Dermis microvascular lymphatic vessel endothelial cell (primary cell): ENCODE data around the gene POR. TPM values are rescaled to one million over a fixed set of nuclear protein-coding genes. Genes with fewer than 3 reads are reported as not detected.
"Not testable (repeated sequence)": the region's sequence is repeated elsewhere in the genome, so short reads cannot be mapped to it uniquely, and the experiment has no call there.

Source experiments
- DNase-seq, 2 donors: peaks; one replicate each; pipeline versions ENCODE4 v3.0.0 to v3.0.0-alpha.2; 2010; ENCODE audit warnings: low read depth in 2 of 2
- total RNA-seq: library from RNA; depleted of rRNA; stranded (reverse); fragments of >200 nt; gene quantifications from 2 replicates; pipeline ENCODE4 v1.2.1, GENCODE V29; 2014

The POR gene
- total RNA-seq, 1 donor from 2014 or later: 68.0 TPM

DNA sequence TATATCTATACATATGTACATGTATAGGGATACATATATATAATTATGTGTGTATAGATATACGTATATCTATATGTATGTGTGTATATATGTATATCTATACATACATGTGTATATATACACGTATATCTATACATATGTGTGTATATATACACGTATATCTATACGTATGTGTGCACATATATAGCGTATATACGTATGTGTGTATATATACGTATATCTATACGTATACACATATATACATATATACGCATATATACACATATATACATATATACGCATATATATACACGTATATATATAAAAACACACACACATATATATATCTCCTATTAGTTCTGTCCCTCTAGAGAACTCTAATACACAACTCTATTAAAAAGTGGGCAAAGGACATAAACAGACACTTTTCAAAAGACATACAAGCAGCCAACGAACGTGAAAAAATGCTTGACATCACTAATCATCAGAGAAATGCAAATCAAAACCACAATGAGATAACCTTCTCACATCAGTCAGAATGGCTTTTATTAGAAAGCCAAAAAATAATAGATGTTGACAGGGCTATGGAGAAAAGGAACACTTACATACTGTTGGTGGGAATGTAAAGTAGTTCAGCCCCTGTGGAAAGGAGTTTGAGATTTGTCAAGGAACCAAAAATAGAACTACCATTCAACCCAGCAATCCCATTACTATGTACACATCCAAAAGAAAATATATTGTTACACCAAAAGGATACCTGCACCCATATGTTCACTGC is 101.4 kb downstream of the POR start:
- DNase-seq: no peak

- not testable (repeated sequence) for DNase-seq
Observed at GRCh38 chr7:76018520-76018919, 103.6 kb downstream of the POR start.

- peak; percentile 59 to 82 for DNase-seq
Observed at GRCh38 chr7:76020031-76020714, 105.2 kb downstream of the POR start.

DNA sequence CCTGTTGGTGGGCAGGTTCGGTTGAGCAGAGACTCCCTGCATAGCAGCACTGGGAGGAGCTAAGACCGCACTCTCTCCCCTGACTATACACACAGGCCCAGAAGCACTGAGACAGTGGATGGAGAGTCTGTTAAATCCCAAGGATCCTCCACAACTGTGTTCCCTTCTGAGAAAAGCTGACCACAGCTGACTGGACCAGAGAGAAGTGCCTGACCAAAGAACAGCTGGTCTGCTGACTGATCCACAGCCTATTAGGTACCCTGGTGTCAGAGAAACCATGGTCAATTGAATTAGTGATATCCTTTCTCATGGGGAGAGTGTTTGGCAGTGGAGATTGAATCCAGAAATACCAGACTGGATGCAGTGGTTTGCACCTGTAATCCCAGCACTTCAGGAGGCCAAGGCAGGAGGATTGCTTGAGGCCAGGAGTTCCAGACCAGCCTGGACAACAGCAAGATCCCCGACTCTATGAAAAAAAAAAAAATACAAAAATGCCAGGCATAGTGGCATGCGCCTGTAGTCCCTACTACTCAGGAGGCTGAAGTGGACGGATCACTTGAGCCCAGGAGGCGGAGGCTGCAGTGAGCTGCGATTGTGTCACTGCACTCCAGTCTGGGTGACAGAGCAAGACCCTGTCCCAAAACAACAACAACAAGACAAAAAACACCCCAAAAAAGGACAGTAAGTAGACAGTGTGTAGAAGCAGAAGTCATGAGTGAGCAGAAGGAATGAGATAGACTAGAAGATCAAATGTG is 107.2 kb downstream of the POR start:
- DNase-seq: no peak

DNA sequence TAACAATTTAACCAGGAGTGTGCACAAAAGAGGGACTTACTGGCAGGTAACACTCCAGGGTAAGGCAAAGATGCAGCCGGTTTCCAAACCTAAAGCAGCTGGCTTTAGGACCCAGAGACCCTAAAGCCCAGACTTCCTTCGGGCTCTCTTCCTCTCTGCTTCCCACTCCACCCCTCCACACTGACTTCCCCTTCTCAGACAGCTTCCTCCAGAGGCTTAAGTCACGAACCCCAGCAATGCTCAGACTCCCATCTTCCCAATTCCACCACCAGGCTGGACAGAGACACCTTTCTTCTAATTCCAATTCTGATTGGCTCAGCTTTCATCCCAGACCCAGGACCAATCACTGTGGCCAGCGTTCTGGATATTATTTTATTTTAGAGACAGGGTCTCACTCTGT is 108.0 kb downstream of the POR start:
- no peak for DNase-seq

DNA sequence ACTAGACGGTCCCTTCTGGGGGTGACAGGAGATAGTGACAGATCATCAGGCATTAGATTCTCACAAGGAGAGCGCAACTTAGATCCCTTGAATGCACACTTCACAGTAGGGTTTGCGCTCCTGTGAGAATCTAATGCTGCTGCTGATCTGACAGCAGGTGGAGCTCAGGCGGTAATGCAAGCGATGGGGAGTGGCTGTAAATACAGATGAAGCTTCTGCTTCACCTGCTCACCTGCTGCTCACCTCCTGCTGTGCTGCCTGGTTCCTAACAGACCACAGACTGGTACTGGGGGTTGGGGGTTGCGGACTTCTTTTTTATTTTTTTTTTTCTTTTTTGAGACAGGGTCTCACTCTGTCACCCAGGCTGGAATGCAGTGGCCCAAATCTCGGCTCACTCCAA is 114.7 kb downstream of the POR start:
- not testable (repeated sequence) for DNase-seq

DNA sequence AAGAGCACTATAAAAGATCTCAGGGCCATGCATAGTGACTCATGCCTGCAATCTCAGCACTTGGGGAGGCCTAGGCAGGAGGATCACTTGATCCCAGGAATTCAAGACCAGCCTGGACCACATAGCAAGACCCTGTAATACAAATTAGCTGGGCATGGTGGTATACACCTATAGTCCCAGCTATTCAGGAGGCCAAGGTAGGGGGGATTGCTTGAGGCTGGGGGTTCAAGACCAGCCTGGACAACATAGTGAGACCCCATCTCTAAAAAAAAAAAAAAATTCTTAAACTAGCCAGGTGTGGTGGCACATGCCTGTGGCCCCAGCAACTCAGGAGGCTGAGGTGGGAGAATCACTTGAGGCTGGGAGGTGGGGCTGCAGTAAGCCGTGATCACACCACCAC is 117.0 kb downstream of the POR start:
- DNase-seq: no peak

Other genes starting within 250 kb of the POR start
- gene HIP1, start 176.2 kb upstream of the POR start, total RNA-seq: 30.0 and 32.6 TPM in 2 replicates
- gene CCL26, start 142.9 kb upstream of the POR start, total RNA-seq: not detected in 2 replicates
- gene CCL24, start 101.3 kb upstream of the POR start, total RNA-seq: not detected in 2 replicates
- 11.9 and 19.0 TPM in 2 replicates for gene RHBDD2, start 36.1 kb upstream of the POR start, total RNA-seq
- gene TMEM120A, start 79.4 kb downstream of the POR start, total RNA-seq: 34.3 and 85.8 TPM in 2 replicates
- gene STYXL1, start 132.8 kb downstream of the POR start, total RNA-seq: 20.4 and 24.4 TPM in 2 replicates
- gene MDH2, start 133.0 kb downstream of the POR start, total RNA-seq: 32.5 and 45.8 TPM in 2 replicates